Measurements from ENCODE around the gene PADI1.

Gene PADI1

GRCh38 chr1:17212487-17213121 is 7.7 kb downstream of the PADI1 start:
- DNase-seq (peak; percentile 88), ATAC-seq (ENCODE audit: insufficient read depth, low read depth) (peak; percentile 97)
- H3K27me3 ChIP-seq (ENCODE audit: insufficient read depth, low read length, poor library complexity) = peaks cover 44% of the 10 kb centered on the region
- H3K4me1 ChIP-seq (ENCODE audit: insufficient read depth, low read length) = peaks cover 15% of the 10 kb centered on the region
- H4K20me1 ChIP-seq (ENCODE audit: insufficient read depth, low read length) = peaks cover 32% of the 10 kb centered on the region
- no peak overlapping the region for H3K9ac ChIP-seq (ENCODE audit: low read depth, low read length)
- H2AFZ ChIP-seq (ENCODE audit: low read depth, low read length) = no peak overlapping the region
- no peak overlapping the region for H3K4me2 ChIP-seq (ENCODE audit: insufficient read depth, low read length)
- no peak overlapping the region for H3K27ac ChIP-seq (ENCODE audit: low read length)
- H3K9me3 ChIP-seq (ENCODE audit: insufficient read depth, low read length, severe bottlenecking) = no peaks in the 10 kb centered on the region
- TF ChIP-seq EZH2 (IDR thresholded peaks at IDR 0.05; ENCODE audit: borderline replicate concordance, low read depth, low read length, severe bottlenecking) (no peak), CTCF (IDR thresholded peaks at IDR 0.05; ENCODE audit: borderline replicate concordance, extremely low read depth, low read length, poor library complexity, severe bottlenecking) (no peak)
- no peak overlapping the region for H3K4me3 ChIP-seq (ENCODE audit: low read depth in 1 of 2, low read length in 2 of 2)
- no peaks in the 10 kb centered on the region for H3K79me2 ChIP-seq (ENCODE audit: insufficient read depth, low read length)
- no peaks in the 10 kb centered on the region for H3K36me3 ChIP-seq (ENCODE audit: insufficient read depth, low read length)

- no peaks in the 10 kb centered on the region for H3K9me3 ChIP-seq (ENCODE audit: insufficient read depth, low read length, severe bottlenecking)
- H4K20me1 ChIP-seq (ENCODE audit: insufficient read depth, low read length) = peaks cover 29% of the 10 kb centered on the region
- DNase-seq = no peak
- H3K9ac ChIP-seq (ENCODE audit: low read depth, low read length) = no peak overlapping the region
- ATAC-seq (ENCODE audit: insufficient read depth, low read depth) = no peak
- H3K4me3 ChIP-seq (ENCODE audit: low read depth in 1 of 2, low read length in 2 of 2) = no peak overlapping the region
- no peak overlapping the region for H3K27ac ChIP-seq (ENCODE audit: low read length)
- peaks cover 15% of the 10 kb centered on the region for H3K4me1 ChIP-seq (ENCODE audit: insufficient read depth, low read length)
- no peaks in the 10 kb centered on the region for H3K79me2 ChIP-seq (ENCODE audit: insufficient read depth, low read length)
- H3K27me3 ChIP-seq (ENCODE audit: insufficient read depth, low read length, poor library complexity) = peaks cover 44% of the 10 kb centered on the region
- no peak overlapping the region for H3K4me2 ChIP-seq (ENCODE audit: insufficient read depth, low read length)
- no peaks in the 10 kb centered on the region for H3K36me3 ChIP-seq (ENCODE audit: insufficient read depth, low read length)
- TF ChIP-seq EZH2 (IDR thresholded peaks at IDR 0.05; ENCODE audit: borderline replicate concordance, low read depth, low read length, severe bottlenecking) (peak; percentile 40), CTCF (IDR thresholded peaks at IDR 0.05; ENCODE audit: borderline replicate concordance, extremely low read depth, low read length, poor library complexity, severe bottlenecking) (no peak)
- H2AFZ ChIP-seq (ENCODE audit: low read depth, low read length) = no peak overlapping the region
These were observed 8.3 kb downstream of the PADI1 start for GRCh38 chr1:17213148-17213781.

- peaks cover 25% of the 10 kb centered on the region for H4K20me1 ChIP-seq (ENCODE audit: insufficient read depth, low read length)
- H3K27ac ChIP-seq (ENCODE audit: low read length) = no peak overlapping the region
- no peaks in the 10 kb centered on the region for H3K79me2 ChIP-seq (ENCODE audit: insufficient read depth, low read length)
- no peak overlapping the region for H3K4me3 ChIP-seq (ENCODE audit: low read depth in 1 of 2, low read length in 2 of 2)
- peaks cover 43% of the 10 kb centered on the region for H3K27me3 ChIP-seq (ENCODE audit: insufficient read depth, low read length, poor library complexity)
- DNase-seq (no peak), ATAC-seq (ENCODE audit: insufficient read depth, low read depth) (no peak)
- no peak for TF ChIP-seq EZH2 (IDR thresholded peaks at IDR 0.05; ENCODE audit: borderline replicate concordance, low read depth, low read length, severe bottlenecking)
- no peak for TF ChIP-seq CTCF (IDR thresholded peaks at IDR 0.05; ENCODE audit: borderline replicate concordance, extremely low read depth, low read length, poor library complexity, severe bottlenecking)
- H2AFZ ChIP-seq (ENCODE audit: low read depth, low read length) = no peak overlapping the region
- H3K36me3 ChIP-seq (ENCODE audit: insufficient read depth, low read length) = no peaks in the 10 kb centered on the region
- no peaks in the 10 kb centered on the region for H3K9me3 ChIP-seq (ENCODE audit: insufficient read depth, low read length, severe bottlenecking)
- H3K4me1 ChIP-seq (ENCODE audit: insufficient read depth, low read length) = peaks cover 15% of the 10 kb centered on the region
- no peak overlapping the region for H3K4me2 ChIP-seq (ENCODE audit: insufficient read depth, low read length)
- H3K9ac ChIP-seq (ENCODE audit: low read depth, low read length) = no peak overlapping the region
These were observed 8.8 kb downstream of the PADI1 start for GRCh38 chr1:17213782-17214148.
